BE2C (cell line): ENCODE results near the gene POP5.
A peak's percentile ranks its signal among the peaks of the same experiment; 100 is the strongest.

Experiments used
- DNase-seq: peaks from one replicate; pipeline ENCODE4 v3.0.0-alpha.2; 2020
- H3K27me3 ChIP-seq: fragments of 250-450 bp; sonication (Bioruptor Pico); 2 replicates; pipeline ENCODE4 v1.5.1; 2020; ENCODE audit warnings: mild to moderate bottlenecking
- H3K36me3 ChIP-seq: fragments of 250-450 bp; sonication (Bioruptor Pico); 2 replicates; pipeline ENCODE4 v1.5.1; 2020; ENCODE audit warnings: mild to moderate bottlenecking
- H3K4me1 ChIP-seq: fragments of 250-450 bp; sonication (Bioruptor Pico); 2 replicates; pipeline ENCODE4 v1.5.1; 2020
- H3K4me3 ChIP-seq: 2 replicates; pipeline ENCODE4 v1.5.1; 2011; ENCODE audit warnings: low read depth, low read length
- H3K9me3 ChIP-seq: fragments of 250-450 bp; sonication (Bioruptor Pico); 2 replicates; pipeline ENCODE4 v1.5.1; 2020
- TF ChIP-seq, protein P1 (sequence below): IDR thresholded peaks from 2 replicates; pipeline ENCODE4 v1.5.1; 2012; ENCODE audit warnings: mild to moderate bottlenecking, low read depth, low read length

The POP5 gene

DNA sequence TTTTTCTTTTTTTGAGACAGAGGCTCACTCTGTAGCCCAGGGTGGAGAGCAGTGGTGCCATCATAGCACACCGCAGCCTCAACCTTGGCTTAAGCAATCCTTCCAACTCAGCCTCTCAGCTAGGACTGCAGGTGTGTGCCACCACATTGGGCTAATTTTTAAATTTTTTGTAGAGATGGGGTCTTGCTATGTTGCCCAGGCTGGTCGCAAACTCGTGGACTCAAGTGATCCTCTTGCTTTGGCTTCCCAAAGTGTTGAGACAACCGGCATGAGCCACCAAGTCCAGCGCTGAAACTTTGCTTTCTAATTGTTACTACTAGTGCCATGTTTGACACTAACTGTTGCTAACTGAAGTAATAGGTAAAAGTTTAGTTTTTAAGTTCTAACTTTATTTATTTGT, 39.0 kb downstream of the POP5 start:
- TF ChIP-seq, protein P1, sequence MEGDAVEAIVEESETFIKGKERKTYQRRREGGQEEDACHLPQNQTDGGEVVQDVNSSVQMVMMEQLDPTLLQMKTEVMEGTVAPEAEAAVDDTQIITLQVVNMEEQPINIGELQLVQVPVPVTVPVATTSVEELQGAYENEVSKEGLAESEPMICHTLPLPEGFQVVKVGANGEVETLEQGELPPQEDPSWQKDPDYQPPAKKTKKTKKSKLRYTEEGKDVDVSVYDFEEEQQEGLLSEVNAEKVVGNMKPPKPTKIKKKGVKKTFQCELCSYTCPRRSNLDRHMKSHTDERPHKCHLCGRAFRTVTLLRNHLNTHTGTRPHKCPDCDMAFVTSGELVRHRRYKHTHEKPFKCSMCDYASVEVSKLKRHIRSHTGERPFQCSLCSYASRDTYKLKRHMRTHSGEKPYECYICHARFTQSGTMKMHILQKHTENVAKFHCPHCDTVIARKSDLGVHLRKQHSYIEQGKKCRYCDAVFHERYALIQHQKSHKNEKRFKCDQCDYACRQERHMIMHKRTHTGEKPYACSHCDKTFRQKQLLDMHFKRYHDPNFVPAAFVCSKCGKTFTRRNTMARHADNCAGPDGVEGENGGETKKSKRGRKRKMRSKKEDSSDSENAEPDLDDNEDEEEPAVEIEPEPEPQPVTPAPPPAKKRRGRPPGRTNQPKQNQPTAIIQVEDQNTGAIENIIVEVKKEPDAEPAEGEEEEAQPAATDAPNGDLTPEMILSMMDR = no peak
- H3K36me3 ChIP-seq = peaks cover 27% of the 10 kb centered on the region
- no peak for DNase-seq

DNA sequence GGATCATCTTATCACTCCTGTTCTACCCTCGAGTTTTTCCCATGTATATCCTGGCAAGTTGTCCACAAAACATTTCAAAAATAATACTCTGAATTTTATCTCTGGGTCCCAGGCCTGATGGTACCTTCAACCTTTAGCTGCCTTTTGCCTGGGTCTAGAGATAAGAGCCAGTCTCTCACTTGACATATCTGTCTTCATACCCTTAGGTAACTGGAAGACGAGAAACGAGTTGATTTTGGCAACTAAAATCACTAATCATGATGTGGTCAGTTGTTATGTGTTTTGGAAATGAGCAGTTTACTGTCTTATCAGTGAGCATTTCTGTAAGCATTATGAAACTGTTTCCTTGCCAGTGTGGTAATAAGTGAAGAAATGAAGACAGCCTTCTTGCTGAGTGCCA, 40.8 kb downstream of the POP5 start:
- no peak overlapping the region for H3K4me3 ChIP-seq
- H3K4me1 ChIP-seq = no peaks in the 10 kb centered on the region; the same call in 1 of the 2 replicates
- no peaks in the 10 kb centered on the region for H3K9me3 ChIP-seq
- peaks cover 22% of the 10 kb centered on the region for H3K36me3 ChIP-seq
- no peaks in the 10 kb centered on the region for H3K27me3 ChIP-seq
- TF ChIP-seq, protein P1 = no peak
- no peak for DNase-seq

More for the DNA sequence above, 39.0 kb downstream of the POP5 start:
- Histone ChIP-seq H3K4me3 (no peak overlapping the region), H3K9me3 (no peaks in the 10 kb centered on the region), H3K27me3 (no peaks in the 10 kb centered on the region), H3K4me1 (no peaks in the 10 kb centered on the region)

GRCh38 chr12:120539303-120539702, 41.9 kb downstream of the POP5 start:
- Histone ChIP-seq H3K4me3 (no peak overlapping the region), H3K4me1 (no peaks in the 10 kb centered on the region; the same call in 1 of the 2 replicates), H3K27me3 (no peaks in the 10 kb centered on the region), H3K36me3 (peaks cover 22% of the 10 kb centered on the region), H3K9me3 (no peaks in the 10 kb centered on the region)
- DNase-seq = no peak
- TF ChIP-seq, protein P1 = no peak

DNA sequence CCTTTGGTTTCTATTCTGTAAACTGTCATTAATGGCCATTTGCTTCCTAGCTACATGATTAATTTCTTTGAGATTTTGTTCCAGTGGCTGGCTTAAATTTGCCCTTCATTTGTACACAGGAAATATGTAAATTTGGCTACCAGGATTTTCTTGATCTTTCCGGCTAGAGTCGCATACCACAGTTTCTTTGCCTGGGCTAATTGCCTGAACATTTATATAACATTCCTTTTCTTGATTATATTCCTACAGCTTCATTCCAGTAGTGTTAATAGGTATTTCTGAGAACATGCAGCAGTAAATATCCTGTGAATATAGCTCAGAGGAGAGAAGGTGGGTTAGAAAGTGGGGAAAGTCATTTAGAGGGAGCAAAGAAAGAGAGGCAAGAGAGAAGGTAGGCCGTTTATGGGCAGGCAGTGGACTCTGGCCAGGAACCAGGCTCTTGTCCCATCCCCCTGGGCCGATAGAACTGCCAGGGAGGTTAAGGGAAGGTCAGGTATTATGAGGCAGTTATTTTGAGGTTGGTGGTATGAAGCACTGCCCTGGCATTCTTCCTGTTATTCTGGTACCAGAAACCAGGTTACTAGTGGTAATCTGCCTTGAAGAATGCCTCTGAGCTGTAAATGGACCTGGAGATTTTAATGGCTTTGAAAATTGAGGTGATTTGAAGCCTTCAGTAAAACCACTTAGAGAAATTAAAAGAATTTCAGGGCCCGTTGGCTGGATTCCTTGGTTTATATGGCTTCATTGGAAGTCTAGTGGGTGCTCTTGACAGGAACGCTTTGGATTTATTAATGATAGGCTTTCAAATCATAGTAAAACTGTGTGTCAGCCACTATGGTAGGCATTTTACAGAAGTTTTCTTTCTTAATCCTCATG, 42.7 kb downstream of the POP5 start:
- no peaks in the 10 kb centered on the region for H3K9me3 ChIP-seq
- H3K36me3 ChIP-seq = peaks cover 22% of the 10 kb centered on the region
- no peaks in the 10 kb centered on the region for H3K27me3 ChIP-seq
- DNase-seq = no peak
- H3K4me1 ChIP-seq = no peaks in the 10 kb centered on the region; the same call in 1 of the 2 replicates
- TF ChIP-seq, protein P1 = no peak
- H3K4me3 ChIP-seq = no peak overlapping the region

GRCh38 chr12:120537856-120538220, 43.4 kb downstream of the POP5 start:
- Histone ChIP-seq H3K4me3 (no peak overlapping the region), H3K36me3 (peaks cover 22% of the 10 kb centered on the region), H3K27me3 (no peaks in the 10 kb centered on the region), H3K4me1 (no peaks in the 10 kb centered on the region; the same call in 1 of the 2 replicates), H3K9me3 (no peaks in the 10 kb centered on the region)
- no peak for DNase-seq
- TF ChIP-seq, protein P1 = no peak

DNA sequence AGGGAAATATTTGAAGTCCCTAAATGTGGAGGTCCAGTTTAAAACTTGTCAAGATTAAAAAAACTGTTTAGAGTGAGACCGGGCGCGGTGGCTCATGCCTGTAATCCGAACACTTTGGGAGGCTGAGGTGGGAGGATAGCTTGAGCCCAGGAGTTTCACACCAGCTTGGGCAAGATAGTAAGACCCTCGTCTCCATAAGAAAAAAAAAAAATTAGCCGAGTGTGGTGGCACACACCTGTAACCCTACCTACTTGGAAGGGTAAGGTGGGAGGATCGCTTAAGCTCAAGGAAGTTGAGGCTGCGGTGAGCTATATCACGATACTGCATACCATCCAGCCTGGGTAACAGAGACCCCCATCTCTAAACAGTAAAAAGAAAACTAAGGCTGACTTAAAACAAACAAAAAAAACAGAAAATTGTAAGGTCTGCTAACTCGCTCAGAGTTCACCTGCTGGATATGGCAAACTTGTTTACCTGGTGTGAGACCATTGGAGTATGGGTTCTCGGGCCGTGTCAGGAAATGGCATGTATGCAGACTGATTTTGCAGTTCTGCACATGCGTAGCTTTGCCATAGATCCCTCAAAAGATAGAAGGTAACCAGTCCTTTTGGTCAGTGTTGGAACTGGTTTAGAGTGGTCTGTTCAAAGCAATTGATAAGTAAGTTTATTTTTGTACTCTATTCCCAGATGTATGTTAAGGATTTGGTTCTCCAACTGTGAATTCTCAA, 45.0 kb downstream of the POP5 start:
- Histone ChIP-seq H3K27me3 (no peaks in the 10 kb centered on the region), H3K4me1 (no peaks in the 10 kb centered on the region; the same call in 1 of the 2 replicates), H3K9me3 (no peaks in the 10 kb centered on the region), H3K36me3 (peaks cover 22% of the 10 kb centered on the region), H3K4me3 (peak overlapping the region; percentile 97)
- no peak for DNase-seq
- TF ChIP-seq, protein P1 = no peak
